Stimulated activated CD8-positive, alpha-beta memory T cell treated with anti-CD3 and anti-CD28 coated beads, Interleukin-15, amount 100 ng/mL, for 1 hour (primary cell): Measurements from ENCODE around the gene EMID1.

Source experiments
- DNase-seq: peaks from one replicate; pipeline ENCODE4 v3.0.0-alpha.2; 2020; ENCODE audit warnings: low read depth

EMID1 gene

DNA sequence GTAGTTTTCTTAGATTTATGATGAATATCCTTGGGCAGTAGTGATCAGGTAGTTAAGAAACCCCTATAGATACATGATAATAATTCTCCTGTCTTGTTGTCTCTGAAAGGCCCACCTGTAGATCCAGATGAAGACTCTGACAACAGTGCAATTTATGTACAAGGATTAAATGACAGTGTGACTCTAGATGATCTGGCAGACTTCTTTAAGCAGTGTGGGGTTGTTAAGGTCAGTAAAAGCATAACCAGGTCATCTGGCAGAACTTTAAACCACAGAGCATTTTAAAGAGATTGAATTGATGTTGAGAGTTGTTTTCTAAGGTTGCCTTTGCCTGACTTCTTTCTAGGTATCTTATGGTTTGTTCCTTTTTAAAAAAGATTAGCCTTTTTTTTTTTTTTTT is 86.7 kb downstream of the EMID1 start:
- DNase-seq = no peak

- DNase-seq = no peak
Measured at GRCh38 chr22:29298641-29299040, 92.9 kb downstream of the EMID1 start.

- no peak for DNase-seq
Measured at GRCh38 chr22:29299136-29299900, 93.6 kb downstream of the EMID1 start.

GRCh38 chr22:29300467-29300806 is 94.7 kb downstream of the EMID1 start:
- no peak for DNase-seq

GRCh38 chr22:29300807-29301601 is 95.3 kb downstream of the EMID1 start:
- no peak for DNase-seq

GRCh38 chr22:29301716-29302401 is 96.2 kb downstream of the EMID1 start:
- no peak for DNase-seq

DNA sequence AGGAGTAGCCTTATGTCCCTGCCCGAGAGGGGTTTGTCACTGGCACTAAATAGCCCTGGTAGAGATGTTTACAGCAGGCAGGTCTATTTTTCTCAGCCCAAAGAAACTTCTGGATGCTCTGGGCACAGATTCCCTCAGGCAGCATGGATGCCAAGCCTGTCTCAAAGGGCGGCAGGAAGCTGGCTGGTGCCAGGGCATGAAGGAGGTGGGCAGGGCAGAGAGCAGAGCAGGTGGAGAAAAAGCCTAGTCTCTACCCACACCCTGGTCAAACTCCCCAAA is 96.6 kb downstream of the EMID1 start:
- DNase-seq = no peak

DNA sequence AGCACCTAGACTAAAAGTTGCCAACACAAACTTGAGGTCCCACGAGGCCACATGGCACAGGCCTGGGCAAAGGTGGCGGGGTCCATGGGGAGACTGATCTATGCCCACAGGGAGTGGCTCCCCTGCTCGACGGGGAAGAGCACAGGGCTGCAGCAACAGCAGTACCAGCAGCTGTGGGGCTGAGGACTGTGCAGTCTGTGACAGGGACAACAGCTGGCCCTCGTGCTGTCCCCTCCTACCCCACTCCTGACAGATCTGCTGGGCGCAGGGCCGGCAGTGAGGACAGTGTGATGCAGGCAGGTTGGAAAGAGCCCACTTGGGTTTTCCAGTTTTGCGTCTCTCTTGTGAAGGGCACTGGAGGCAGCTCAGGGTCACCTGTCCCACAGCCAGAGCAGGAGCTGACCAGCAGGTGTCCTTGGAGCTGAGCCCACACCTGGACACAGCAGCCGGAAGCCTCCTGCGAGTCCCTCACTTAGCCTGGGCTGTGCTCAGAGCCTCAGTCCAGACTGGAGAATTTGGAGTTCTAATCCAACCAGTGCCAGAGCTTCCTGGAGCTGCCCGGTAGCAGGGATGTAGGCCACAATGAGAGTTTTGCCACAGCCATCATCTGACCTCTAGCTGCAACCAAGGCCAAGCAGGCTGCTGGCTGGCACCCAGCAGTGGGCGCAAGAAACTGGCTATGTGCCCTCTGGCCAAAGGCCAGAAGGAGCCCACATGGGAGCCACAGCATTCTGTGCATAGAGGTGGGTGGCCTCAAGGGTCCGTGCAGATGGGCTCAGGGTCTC is 97.2 kb downstream of the EMID1 start:
- no peak for DNase-seq

GRCh38 chr22:29305836-29306174 is 100.1 kb downstream of the EMID1 start:
- no peak for DNase-seq

- no peak for DNase-seq
Measured at GRCh38 chr22:29306175-29306834, 100.6 kb downstream of the EMID1 start, which contains the start of gene GAS2L1. Gene GAS2L1 (plus strand): TSS chr22:29306650. CDS start chr22:29308106, 1,456 bp downstream.

DNA sequence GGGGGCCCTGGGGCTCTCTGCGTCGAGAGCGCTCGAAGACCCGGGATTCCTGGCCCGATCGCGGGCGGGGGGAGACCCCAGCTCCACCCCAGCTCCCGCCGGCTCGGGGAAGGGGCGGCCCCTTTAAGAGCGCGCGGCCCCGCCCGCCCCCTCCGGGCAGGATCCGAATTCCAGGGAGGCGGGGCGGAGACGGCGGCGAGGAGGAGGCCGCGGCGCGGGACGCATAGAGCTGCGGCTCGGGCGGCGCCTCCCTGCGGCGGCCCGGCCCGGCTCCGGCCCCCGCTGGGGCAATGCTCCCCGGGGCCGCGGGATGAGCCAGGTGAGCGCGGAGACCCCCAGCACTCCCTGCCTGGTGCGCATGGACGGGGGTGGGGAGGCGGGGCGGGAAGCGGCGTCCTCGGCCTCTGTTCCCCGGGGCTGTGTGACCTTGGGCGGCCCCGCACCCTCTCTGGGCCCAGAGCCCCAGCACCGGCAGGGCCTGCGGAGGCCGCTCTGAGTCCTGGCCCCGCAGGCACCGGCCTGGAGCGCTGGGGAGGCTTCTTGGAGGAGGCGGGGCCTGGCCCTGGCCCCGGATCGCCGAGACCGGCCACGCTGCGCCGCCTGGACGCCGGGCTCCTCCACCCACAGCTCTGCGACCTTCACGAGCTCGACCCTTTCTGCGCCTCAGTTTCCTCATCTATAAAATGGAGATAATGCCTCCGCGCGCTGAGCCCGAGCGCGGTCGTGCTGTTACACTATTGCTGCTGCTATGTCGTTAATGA is 101.3 kb downstream of the EMID1 start:
- no peak for DNase-seq

GRCh38 chr22:29307596-29308147 is 102.0 kb downstream of the EMID1 start:
- DNase-seq = no peak

DNA sequence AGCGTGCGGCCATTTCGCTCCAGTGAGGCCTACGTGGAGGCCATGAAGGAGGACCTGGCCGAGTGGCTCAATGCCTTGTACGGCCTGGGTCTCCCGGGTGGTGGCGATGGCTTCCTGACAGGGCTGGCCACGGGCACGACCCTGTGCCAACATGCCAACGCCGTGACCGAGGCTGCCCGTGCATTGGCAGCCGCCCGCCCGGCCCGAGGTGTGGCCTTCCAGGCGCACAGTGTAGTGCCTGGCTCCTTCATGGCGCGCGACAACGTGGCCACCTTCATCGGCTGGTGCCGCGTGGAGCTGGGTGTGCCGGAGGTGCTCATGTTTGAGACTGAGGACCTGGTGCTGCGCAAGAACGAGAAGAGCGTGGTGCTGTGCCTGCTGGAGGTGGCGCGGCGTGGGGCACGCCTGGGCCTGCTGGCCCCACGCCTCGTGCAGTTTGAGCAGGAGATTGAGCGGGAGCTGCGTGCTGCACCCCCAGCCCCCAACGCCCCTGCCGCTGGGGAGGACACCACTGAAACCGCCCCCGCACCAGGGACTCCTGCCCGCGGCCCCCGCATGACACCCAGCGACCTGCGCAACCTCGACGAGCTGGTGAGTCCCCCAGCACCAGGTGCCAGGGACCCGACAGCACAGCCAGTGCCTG is 102.6 kb downstream of the EMID1 start:
- DNase-seq = no peak

GRCh38 chr22:29308791-29309262 is 103.1 kb downstream of the EMID1 start:
- DNase-seq = no peak
